H9 (cell line): ENCODE data around the gene BBX. TPM values are rescaled to one million over a fixed set of nuclear protein-coding genes. Genes with fewer than 3 reads are reported as not detected.
"Not testable (repeated sequence)": the region's sequence is repeated elsewhere in the genome, so short reads cannot be mapped to it uniquely, and the experiment has no call there.

Experiments used
- DNase-seq: peaks from one replicate; pipeline ENCODE4 v3.0.0-alpha.2; 2017
- H2AFZ ChIP-seq: one replicate; pipeline ENCODE4 v1.6.1; 2013; ENCODE audit warnings: mild to moderate bottlenecking, low read length, control low read depth, moderate library complexity
- H2AK5ac ChIP-seq: 2 replicates; pipeline ENCODE4 v1.6.1; 2013; ENCODE audit warnings: low read length, control low read depth, mixed read lengths; ENCODE audit not compliant: insufficient read length
- H2BK120ac ChIP-seq: one replicate; pipeline ENCODE4 v1.6.1; 2013; ENCODE audit warnings: low read depth, mild to moderate bottlenecking, low read length, control low read depth, inconsistent platforms; ENCODE audit not compliant: poor library complexity, severe bottlenecking
- H2BK12ac ChIP-seq: 2 replicates; pipeline ENCODE4 v1.6.1; 2013; ENCODE audit warnings: low read length, control low read depth, mixed read lengths, low read depth; ENCODE audit not compliant: insufficient read length
- H2BK15ac ChIP-seq: 2 replicates; pipeline ENCODE4 v1.6.1; 2013; ENCODE audit warnings: low read depth, low read length, control low read depth
- H2BK20ac ChIP-seq: one replicate; pipeline ENCODE4 v1.6.1; 2013; ENCODE audit warnings: low read depth, mild to moderate bottlenecking, low read length, control low read depth, inconsistent platforms; ENCODE audit not compliant: poor library complexity, severe bottlenecking
- H2BK5ac ChIP-seq: 2 replicates; pipeline ENCODE4 v1.6.1; 2013; ENCODE audit warnings: low read length, control low read depth, mixed read lengths; ENCODE audit not compliant: insufficient read length
- H3K14ac ChIP-seq: 2 replicates; pipeline ENCODE4 v1.6.1; 2013; ENCODE audit warnings: low read length, control low read depth; ENCODE audit not compliant: insufficient read depth
- H3K18ac ChIP-seq: 2 replicates; pipeline ENCODE4 v1.6.1; 2013; ENCODE audit warnings: low read depth, mild to moderate bottlenecking, mixed read lengths, low read length, control low read depth; ENCODE audit not compliant: insufficient read length
- H3K23ac ChIP-seq: 2 replicates; pipeline ENCODE4 v1.6.1; 2013; ENCODE audit warnings: low read length, control low read depth, mixed read lengths, low read depth; ENCODE audit not compliant: insufficient read length
- H3K23me2 ChIP-seq: 2 replicates; pipeline ENCODE4 v1.6.1; 2013; ENCODE audit warnings: low read depth, mild to moderate bottlenecking, mixed read lengths, low read length, control low read depth; ENCODE audit not compliant: insufficient read length, poor library complexity, severe bottlenecking
- H3K27ac ChIP-seq: 2 replicates; pipeline ENCODE4 v1.5.1; 2013; ENCODE audit warnings: low read length, control low read depth, mixed read lengths, low read depth; ENCODE audit not compliant: insufficient read length
- H3K27me3 ChIP-seq: 2 replicates; pipeline ENCODE4 v1.6.1; 2013; ENCODE audit warnings: low read length, control low read depth, inconsistent platforms; ENCODE audit not compliant: insufficient read depth
- H3K4ac ChIP-seq: 2 replicates; pipeline ENCODE4 v1.6.1; 2013; ENCODE audit warnings: low read depth, mild to moderate bottlenecking, control low read depth, inconsistent platforms, low read length, moderate library complexity
- H3K4me1 ChIP-seq: 2 replicates; pipeline ENCODE4 v1.6.1; 2013; ENCODE audit warnings: low read length, control low read depth, inconsistent platforms; ENCODE audit not compliant: insufficient read depth
- H3K4me2 ChIP-seq: 2 replicates; pipeline ENCODE4 v1.6.1; 2013; ENCODE audit warnings: low read length, control low read depth, mixed read lengths; ENCODE audit not compliant: insufficient read length, insufficient read depth
- H3K56ac ChIP-seq: 2 replicates; pipeline ENCODE4 v1.6.1; 2013; ENCODE audit warnings: low read depth, mild to moderate bottlenecking, mixed read lengths, low read length, control low read depth; ENCODE audit not compliant: insufficient read length
- H3K79me1 ChIP-seq: 2 replicates; pipeline ENCODE4 v1.6.1; 2013; ENCODE audit warnings: low read depth, mild to moderate bottlenecking, moderate library complexity, low read length, control low read depth, inconsistent platforms; ENCODE audit not compliant: insufficient read depth, poor library complexity, severe bottlenecking
- H3K79me2 ChIP-seq: 2 replicates; pipeline ENCODE4 v1.6.1; 2013; ENCODE audit warnings: low read length, control low read depth, inconsistent platforms; ENCODE audit not compliant: insufficient read depth
- H3K9ac ChIP-seq: 2 replicates; pipeline ENCODE4 v1.6.1; 2013; ENCODE audit warnings: low read length, control low read depth, mixed read lengths; ENCODE audit not compliant: insufficient read length; ENCODE audit errors: extremely low read depth
- H3K9me3 ChIP-seq: one replicate; pipeline ENCODE4 v1.6.1; 2013; ENCODE audit warnings: low read depth, low read length, inconsistent platforms; ENCODE audit not compliant: control insufficient read depth
- H3T11ph ChIP-seq: one replicate; pipeline ENCODE4 v1.6.1; 2013; ENCODE audit warnings: mild to moderate bottlenecking, low read length, control low read depth, inconsistent platforms
- H4K20me1 ChIP-seq: one replicate; pipeline ENCODE4 v1.6.1; 2013; ENCODE audit not compliant: control insufficient read depth, insufficient read length, insufficient read depth
- H4K5ac ChIP-seq: 2 replicates; pipeline ENCODE4 v1.6.1; 2013; ENCODE audit warnings: low read depth, mild to moderate bottlenecking, mixed read lengths, low read length, control low read depth; ENCODE audit not compliant: insufficient read length
- H4K8ac ChIP-seq: replicated peaks from 2 replicates; pipeline ENCODE4 v1.6.1; 2013; ENCODE audit warnings: low read length, control low read depth, mixed read lengths, low read depth; ENCODE audit not compliant: insufficient read length
- H4K91ac ChIP-seq: 2 replicates; pipeline ENCODE4 v1.6.1; 2013; ENCODE audit warnings: low read depth, mild to moderate bottlenecking, moderate library complexity, mixed read lengths, low read length, control low read depth; ENCODE audit not compliant: insufficient read length
- H3K27ac Mint-ChIP-seq, 3 experiments: 2 replicates in 2 of 3; 3 replicates in 1 of 3; pipeline ENCODE4 v1.8.0; 2020 to 2021; ENCODE audit warnings: mixed read lengths in 3 of 3, mild to moderate bottlenecking in 1 of 3, moderate library complexity in 1 of 3
- H3K27me3 Mint-ChIP-seq: 2 replicates; pipeline ENCODE4 v1.8.0; 2021; ENCODE audit warnings: low read depth, mild to moderate bottlenecking, moderate library complexity, mixed read lengths
- H3K36me3 Mint-ChIP-seq, 3 experiments: 2 replicates in 2 of 3; 3 replicates in 1 of 3; pipeline ENCODE4 v1.8.0; 2020 to 2021; ENCODE audit warnings: low read depth in 3 of 3, mixed read lengths in 3 of 3; ENCODE audit not compliant: insufficient read depth in 1 of 3
- H3K4me1 Mint-ChIP-seq, 2 experiments: 2 replicates each; pipeline ENCODE4 v1.8.0; 2020; ENCODE audit warnings: mixed read lengths in 2 of 2
- H3K4me3 Mint-ChIP-seq, 2 experiments: 2 replicates in 1 of 2; 3 replicates in 1 of 2; pipeline ENCODE4 v1.8.0; 2020 to 2021; ENCODE audit warnings: mild to moderate bottlenecking in 2 of 2, mixed read lengths in 2 of 2, moderate library complexity in 1 of 2
- H3K9me3 Mint-ChIP-seq, 2 experiments: 2 replicates in 1 of 2; 3 replicates in 1 of 2; pipeline ENCODE4 v1.8.0; 2020; ENCODE audit warnings: mild to moderate bottlenecking in 2 of 2, mixed read lengths in 2 of 2, moderate library complexity in 1 of 2
- CTCF ChIP-seq: fragments of 200-600 bp; sonication (generic); conservative IDR thresholded peaks from 3 replicates; pipeline ENCODE4 v1.8.0; 2021; ENCODE audit warnings: antibody characterized with exemption, mild to moderate bottlenecking
- WGBS: extraction: QIAGEN DNeasy Blood & Tissue Kit; methylation state at CpG from one replicate; pipeline ENCODE4 v1.1.7; 2013; ENCODE audit warnings: missing lambda C conversion rate, low lambda C conversion rate, mixed read lengths; ENCODE audit not compliant: insufficient read length; ENCODE audit errors: extremely low coverage; 5-methylcytosine and 5-hydroxymethylcytosine counted together
- total RNA-seq: library from RNA; stranded (reverse); gene quantifications from 2 replicates; pipeline ENCODE4 v1.2.1, GENCODE V29; 2021

The BBX gene
- total RNA-seq, 1 experiment from 2014 or later: 34.8 TPM

- Histone ChIP-seq H2AK5ac (no peak overlapping the region), H4K91ac (no peak overlapping the region), H3K23ac (no peak overlapping the region), H2BK5ac (no peak overlapping the region), H3K23me2 (no peaks in the 10 kb centered on the region), H2BK15ac (no peak overlapping the region), H3K27me3 (no peaks in the 10 kb centered on the region), H3T11ph (no peak overlapping the region), H3K79me1 (no peaks in the 10 kb centered on the region), H2BK12ac (no peak overlapping the region), H4K5ac (no peak overlapping the region), H3K56ac (no peak overlapping the region), H2AFZ (no peak overlapping the region), H2BK120ac (no peak overlapping the region), H4K20me1 (no peaks in the 10 kb centered on the region), H3K9ac (no peak overlapping the region), H3K27ac (no peak overlapping the region), H3K79me2 (no peaks in the 10 kb centered on the region), H3K14ac (no peak overlapping the region), H3K4me2 (no peak overlapping the region), H3K4ac (no peak overlapping the region), H3K4me1 (no peaks in the 10 kb centered on the region), H4K8ac (no peak overlapping the region), H3K9me3 (no peaks in the 10 kb centered on the region), H3K18ac (no peak overlapping the region), H2BK20ac (no peak overlapping the region)
- Mint-ChIP-seq H3K36me3 (0 out of 7 replicates have a peak, but pooled peaks cover 0 to 2% (median 0%) of the 10 kb centered on the region in 3 experiments), H3K27me3 (no peaks in the 10 kb centered on the region), H3K4me1 (peaks cover 0 to 4% of the 10 kb centered on the region in 2 experiments; a peak in 1 of 4 replicates), H3K4me3 (no peak overlapping the region), H3K9me3 (no peaks in the 10 kb centered on the region; a peak in 1 of 5 replicates), H3K27ac (no peak overlapping the region)
- no CpG with 5 or more reads among the region's 2 CpGs for WGBS
- TF ChIP-seq CTCF: peak; percentile 70
- no peak for DNase-seq
Observed at GRCh38 chr3:107690522-107691138, 167.9 kb downstream of the BBX start.

- not testable (repeated sequence) for H3K27me3 Mint-ChIP-seq, H4K8ac ChIP-seq, H4K20me1 ChIP-seq, H3K36me3 Mint-ChIP-seq, H3K18ac ChIP-seq, H3K4me3 Mint-ChIP-seq, H3K56ac ChIP-seq, H2AFZ ChIP-seq, H2BK120ac ChIP-seq, H2BK20ac ChIP-seq, DNase-seq, H2BK15ac ChIP-seq, H2BK5ac ChIP-seq, H3K4ac ChIP-seq, H4K5ac ChIP-seq, H3K79me2 ChIP-seq, H3K4me1 ChIP-seq, H2AK5ac ChIP-seq, H3K27me3 ChIP-seq, H3K23ac ChIP-seq, H3K9me3 ChIP-seq, H4K91ac ChIP-seq, H3K14ac ChIP-seq, H3K4me1 Mint-ChIP-seq, H2BK12ac ChIP-seq, H3K23me2 ChIP-seq, H3K9ac ChIP-seq, H3T11ph ChIP-seq, H3K27ac ChIP-seq, H3K4me2 ChIP-seq, H3K27ac Mint-ChIP-seq, H3K9me3 Mint-ChIP-seq, H3K79me1 ChIP-seq
- no CpG with 5 or more reads among the region's 5 CpGs for WGBS
Observed at GRCh38 chr3:107691984-107692383, 169.2 kb downstream of the BBX start.
